Measurements from ENCODE around the gene PDGFRA.

PDGFRA gene

GRCh38 chr4:54256491-54257486 lies 27.7 kb downstream of the PDGFRA start:
- no peak for DNase-seq

DNA sequence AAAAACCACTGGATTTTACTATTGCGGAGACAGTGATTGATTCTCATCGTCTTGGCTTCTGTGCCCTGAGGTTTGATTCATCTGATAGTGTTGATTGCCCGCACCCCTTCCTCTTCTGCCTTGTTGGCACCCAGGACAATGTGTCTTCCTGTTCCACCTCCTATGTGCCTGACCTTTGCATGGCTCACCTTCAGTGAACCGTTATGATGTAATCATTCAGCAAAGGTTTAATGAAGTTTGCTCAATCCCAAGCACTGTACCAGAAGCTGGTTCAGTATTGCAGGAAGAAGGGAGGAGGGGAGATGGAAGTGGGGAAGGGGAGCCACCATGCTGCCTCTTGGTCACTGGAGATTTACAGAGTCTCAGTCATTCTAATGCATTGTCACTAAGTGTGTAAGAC lies 36.3 kb downstream of the PDGFRA start:
- DNase-seq = no peak

DNA sequence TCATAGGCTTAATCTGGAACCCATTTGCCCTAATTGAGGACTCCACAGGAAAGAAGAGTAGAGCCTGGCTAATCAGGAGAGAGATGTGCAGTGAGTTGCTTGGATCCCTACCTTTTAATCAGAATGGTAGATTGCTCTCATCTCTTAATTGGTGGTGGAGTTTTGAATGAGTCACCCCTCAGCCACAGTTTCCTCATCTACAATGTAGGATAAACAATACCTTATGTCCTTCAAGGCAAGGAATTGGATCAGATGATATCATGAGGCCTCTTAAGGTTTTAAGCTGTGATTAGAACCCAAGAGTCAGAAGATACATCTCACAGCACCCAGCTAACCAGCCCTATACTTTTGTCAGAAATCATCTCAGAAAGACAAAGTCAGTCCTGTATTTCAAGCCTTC lies 39.1 kb downstream of the PDGFRA start:
- DNase-seq = no peak

GRCh38 chr4:54271464-54271863 lies 42.4 kb downstream of the PDGFRA start:
- DNase-seq = no peak

GRCh38 chr4:54272051-54272450 lies 43.0 kb downstream of the PDGFRA start:
- no peak for DNase-seq

DNA sequence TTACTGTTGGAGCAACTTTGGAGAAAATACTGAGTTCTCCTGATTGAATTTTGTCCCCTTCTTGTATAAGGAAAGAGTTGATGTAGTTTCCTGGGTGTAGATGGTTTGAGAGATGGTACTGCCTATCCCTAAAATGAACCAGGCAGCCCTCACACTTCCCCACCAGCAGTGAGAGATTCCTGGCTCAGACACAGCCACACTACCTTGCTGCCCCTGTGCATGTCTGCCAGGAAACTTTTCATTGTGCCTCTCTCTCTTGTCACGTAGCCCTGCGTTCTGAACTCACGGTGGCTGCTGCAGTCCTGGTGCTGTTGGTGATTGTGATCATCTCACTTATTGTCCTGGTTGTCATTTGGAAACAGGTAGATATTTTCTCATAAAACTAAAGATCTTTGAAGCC lies 45.2 kb downstream of the PDGFRA start:
- DNase-seq = no peak

- DNase-seq = no peak
Measured at GRCh38 chr4:54274795-54275665, 45.9 kb downstream of the PDGFRA start.

DNA sequence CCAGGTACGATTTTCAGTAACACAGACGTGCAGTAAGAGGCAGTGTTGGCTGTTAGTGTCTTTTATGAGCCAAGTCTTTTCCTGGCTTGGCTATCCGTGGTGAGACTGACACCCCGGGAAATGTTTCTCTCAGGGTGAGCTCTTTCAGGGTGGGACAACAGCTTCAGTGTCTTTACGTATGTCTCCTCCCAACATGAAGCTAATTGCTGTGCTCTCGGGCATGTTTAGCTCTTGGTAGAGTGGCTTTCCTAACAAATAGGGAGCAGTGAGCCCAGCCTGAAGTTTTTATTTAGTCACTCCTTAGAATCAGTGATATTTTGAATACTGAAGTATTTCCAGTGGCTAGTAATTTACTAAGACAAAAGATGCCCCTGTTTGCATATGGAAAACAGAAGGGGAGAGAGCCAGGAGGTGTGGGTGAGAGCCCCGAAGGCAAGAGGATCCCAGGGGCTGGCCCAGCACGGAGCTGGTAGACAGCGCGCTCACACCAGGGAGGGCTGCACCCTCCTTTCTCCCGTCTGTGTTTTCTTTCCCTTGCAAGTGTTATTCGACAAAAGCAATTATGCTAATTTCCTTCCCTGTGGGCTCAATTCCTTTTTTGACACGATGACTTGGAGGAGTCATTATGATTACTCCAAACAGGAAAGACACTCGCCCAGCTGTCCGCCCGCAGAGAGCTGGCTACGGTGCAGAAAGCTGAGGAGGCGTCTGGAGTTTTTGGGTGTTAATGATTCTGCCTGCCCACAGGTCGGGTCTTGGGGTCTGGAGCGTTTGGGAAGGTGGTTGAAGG lies 47.7 kb downstream of the PDGFRA start:
- no peak for DNase-seq

GRCh38 chr4:54277691-54278090 lies 48.6 kb downstream of the PDGFRA start:
- no peak for DNase-seq

DNA sequence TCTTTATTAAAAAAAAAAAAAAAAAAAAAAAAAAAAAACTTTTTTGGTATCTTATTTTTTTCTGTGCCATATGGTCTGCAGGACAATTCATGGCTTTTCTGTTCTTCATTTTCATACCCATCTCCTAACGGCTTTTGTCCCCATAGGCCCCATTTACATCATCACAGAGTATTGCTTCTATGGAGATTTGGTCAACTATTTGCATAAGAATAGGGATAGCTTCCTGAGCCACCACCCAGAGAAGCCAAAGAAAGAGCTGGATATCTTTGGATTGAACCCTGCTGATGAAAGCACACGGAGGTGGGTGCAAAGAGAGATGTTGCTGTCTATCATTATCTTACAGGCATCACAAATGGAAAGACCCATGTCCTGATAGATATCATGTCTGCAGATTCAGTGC lies 49.1 kb downstream of the PDGFRA start:
- DNase-seq = no peak

- DNase-seq = no peak
Measured at GRCh38 chr4:54281054-54281766, 52.1 kb downstream of the PDGFRA start.

DNA sequence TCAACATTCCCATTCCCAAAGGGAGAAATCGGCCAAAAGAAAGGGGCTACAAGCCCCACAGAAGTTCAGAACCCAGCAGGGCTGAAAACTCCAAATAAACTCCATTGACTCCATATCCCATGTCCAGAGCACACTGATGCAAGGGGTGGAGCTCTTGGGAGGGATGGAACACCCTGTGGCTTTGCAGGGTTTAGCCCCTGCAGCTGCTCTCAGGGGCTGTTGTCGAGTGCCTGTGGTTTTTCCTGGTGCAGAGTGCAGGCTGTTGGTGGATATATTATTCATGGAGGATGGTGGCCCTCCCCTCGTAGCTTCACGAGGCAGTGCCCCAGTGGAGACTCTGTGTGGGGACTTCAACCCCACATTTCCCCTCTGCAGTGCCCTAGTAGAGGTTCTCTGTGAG lies 53.7 kb downstream of the PDGFRA start:
- DNase-seq = no peak

GRCh38 chr4:54289316-54289715 lies 60.2 kb downstream of the PDGFRA start:
- no peak for DNase-seq

GRCh38 chr4:54290980-54291379 lies 61.9 kb downstream of the PDGFRA start:
- no peak for DNase-seq

DNA sequence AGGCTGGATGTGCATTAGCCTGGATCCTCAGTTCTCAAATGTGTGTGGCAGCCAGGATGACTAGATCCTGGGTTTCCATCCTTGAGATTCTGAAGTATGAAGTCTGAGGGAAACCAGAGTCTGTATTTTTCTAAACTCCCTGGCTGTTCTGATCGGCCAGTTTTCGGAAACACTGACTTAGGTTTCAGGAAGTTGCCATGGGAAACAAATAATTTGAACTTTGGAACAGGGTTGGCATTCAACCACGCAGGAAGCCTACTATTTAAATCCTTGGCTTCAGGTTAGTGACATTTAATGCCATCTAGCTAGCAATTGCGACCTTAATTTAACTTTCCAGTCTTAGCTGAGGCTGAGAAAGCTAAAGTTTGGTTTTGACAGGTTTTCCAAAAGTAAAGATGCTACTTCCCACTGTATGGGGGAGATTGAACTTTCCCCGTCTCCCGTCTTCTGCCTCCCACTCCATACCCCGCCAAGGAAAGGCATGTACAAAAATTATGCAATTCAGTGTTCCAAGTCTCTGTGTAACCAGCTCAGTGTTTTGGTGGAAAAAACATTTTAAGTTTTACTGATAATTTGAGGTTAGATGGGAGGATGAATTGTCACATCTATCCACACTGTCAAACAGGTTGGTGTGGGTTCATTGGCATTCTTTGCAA lies 67.6 kb downstream of the PDGFRA start:
- no peak for DNase-seq

GRCh38 chr4:54308110-54308509 lies 79.0 kb downstream of the PDGFRA start:
- DNase-seq = peak; percentile 23

DNA sequence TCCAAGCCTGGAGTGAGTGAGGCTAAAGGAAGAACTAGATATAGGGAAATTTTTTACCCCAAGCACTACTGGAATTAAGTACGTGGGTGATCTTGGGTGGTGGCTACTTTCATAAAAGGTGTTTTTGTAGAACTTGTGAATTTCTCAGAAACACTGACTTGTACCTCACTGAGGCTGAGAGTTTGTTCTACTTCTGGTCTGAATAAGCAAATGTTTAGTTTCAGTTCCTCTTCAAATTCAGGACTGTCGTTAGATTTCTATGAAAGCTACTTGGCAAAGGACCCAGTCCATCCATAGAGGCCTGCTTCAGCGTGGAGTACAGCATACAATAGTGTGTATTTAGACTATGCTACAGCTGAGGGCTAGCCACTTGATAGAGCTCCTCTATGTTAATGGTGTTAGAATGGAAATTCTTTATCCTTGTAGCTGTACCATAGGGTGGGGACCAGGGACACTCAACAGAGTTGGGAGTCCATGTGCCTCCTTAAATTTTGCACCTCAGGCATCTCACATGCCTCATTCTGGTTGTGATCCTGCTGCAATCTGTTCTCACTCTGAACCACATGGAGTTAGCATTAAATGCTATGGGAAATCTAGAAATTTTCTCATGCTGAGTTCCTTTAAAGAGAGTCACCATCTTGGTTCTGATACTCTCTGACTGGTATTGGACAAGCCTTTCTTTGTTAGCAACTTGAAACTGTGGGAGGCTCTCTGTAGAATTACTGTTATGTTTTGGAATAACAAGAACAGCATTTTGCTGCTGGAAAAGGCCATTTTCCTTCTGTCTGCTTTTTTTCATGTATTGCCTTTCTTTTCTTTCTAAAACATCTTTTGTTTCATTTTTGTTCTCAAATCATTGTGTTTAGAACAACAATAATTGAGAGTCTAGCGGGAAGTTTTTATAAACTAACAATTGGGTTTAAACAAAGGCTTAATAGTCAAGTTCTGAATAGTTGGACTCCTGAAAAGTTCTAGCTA lies 86.8 kb downstream of the PDGFRA start:
- no peak for DNase-seq

GRCh38 chr4:54317690-54318089 lies 88.6 kb downstream of the PDGFRA start:
- DNase-seq = no peak

- no peak for DNase-seq
Measured at GRCh38 chr4:54318904-54319303, 89.8 kb downstream of the PDGFRA start.
